Right lobe of liver (tissue), 6 donors: Measurements from ENCODE around the gene GCNT3. TPM values are rescaled to one million over a fixed set of nuclear protein-coding genes. Genes with fewer than 3 reads are reported as not detected.

Experiments
- ATAC-seq, 4 donors: fragments of 200-7000 bp; cut with Tn5 transposase; one replicate each; pipeline ENCODE4 v1.9.1; 2020; ENCODE audit warnings: mild to moderate bottlenecking in 4 of 4, moderate library complexity in 4 of 4
- DNase-seq, 3 donors: peaks; one replicate each; pipeline ENCODE4 v3.0.0-alpha.2; 2020
- H3K27ac ChIP-seq, 3 donors: fragments of 200-600 bp; one replicate each; pipeline ENCODE4 v1.8.0; 2022
- H3K27me3 ChIP-seq, 2 donors: fragments of 200-600 bp; one replicate each; pipeline ENCODE4 v1.8.0; 2022
- H3K36me3 ChIP-seq, 4 donors: fragments of 200-600 bp; sonication (generic) in 1 of 4; one replicate each; pipeline versions ENCODE4 v1.5.1 to v1.8.0; 2017 to 2022; ENCODE audit warnings: control low read depth in 1 of 4
- H3K4me1 ChIP-seq, 4 donors: fragments of 200-600 bp; sonication (generic) in 1 of 4; one replicate each; pipeline versions ENCODE4 v1.5.1 to v1.8.0; 2017 to 2022; ENCODE audit warnings: control low read depth in 1 of 4
- H3K4me3 ChIP-seq, 3 donors: fragments of 200-600 bp; one replicate each; pipeline ENCODE4 v1.8.0; 2022
- H3K9me3 ChIP-seq, 4 donors: fragments of 200-600 bp; sonication (generic) in 1 of 4; one replicate each; pipeline versions ENCODE4 v1.5.1 to v1.8.0; 2017 to 2022; ENCODE audit warnings: control low read depth in 1 of 4
- POLR2A ChIP-seq: fragments of 450-650 bp; IDR thresholded peaks from one replicate; pipeline ENCODE4 v1.6.1; 2017; ENCODE audit warnings: antibody characterized with exemption, mild to moderate bottlenecking
- WGBS: methylation state at CpG from one replicate; pipeline ENCODE4 v1.1.6; 2018; ENCODE audit warnings: low coverage, low lambda C conversion rate; ENCODE audit not compliant: insufficient coverage; ENCODE audit errors: missing lambda C conversion rate; 5-methylcytosine and 5-hydroxymethylcytosine counted together
- intact Hi-C, 2 donors: fragments of 100-400 bp; cut with DNase I; formaldehyde crosslinking; loops; one replicate each; pipeline versions ENCODE4 v1.11.2 to v1.14.1; 2022
- total RNA-seq, 6 experiments: library from RNA; depleted of rRNA in 2 of 6; stranded (reverse); fragments of >200 nt in 2 of 6; fragmentation: NEBNext Ultra II Directional in 3 of 6; extraction: Animal tissue kit (Norgen Biotek cat#: 25700) in 3 of 6; gene quantifications; one replicate each; pipeline versions ENCODE4 v1.1.0 to v1.2.4, GENCODE V29; 2016 to 2023
- TF ChIP-seq, protein P1 (sequence below), 4 donors: fragments of 200-600 bp in 3 of 4; fragments of 450-650 bp in 1 of 4; IDR thresholded peaks; one replicate each; pipeline versions ENCODE4 v1.5.1 to v1.8.0; 2016 to 2022; ENCODE audit warnings: antibody characterized with exemption in 4 of 4, mild to moderate bottlenecking in 2 of 4
- donor health status: DM: no; HTN: yes; CAD: no.
- donor health status: DM: no; HTN: no; CAD: no.
- donor health status: DM: no; HTN: no; CAD: no.
- donor health status: DM: no; HTN: yes; CAD: no.
- donor health status: DM: no; HTN: yes; CAD: no.

Gene GCNT3
- total RNA-seq, 6 experiments from 2014 or later, result 0.20 to 3.8 (median 2.4) TPM; not detected in 1

DNA sequence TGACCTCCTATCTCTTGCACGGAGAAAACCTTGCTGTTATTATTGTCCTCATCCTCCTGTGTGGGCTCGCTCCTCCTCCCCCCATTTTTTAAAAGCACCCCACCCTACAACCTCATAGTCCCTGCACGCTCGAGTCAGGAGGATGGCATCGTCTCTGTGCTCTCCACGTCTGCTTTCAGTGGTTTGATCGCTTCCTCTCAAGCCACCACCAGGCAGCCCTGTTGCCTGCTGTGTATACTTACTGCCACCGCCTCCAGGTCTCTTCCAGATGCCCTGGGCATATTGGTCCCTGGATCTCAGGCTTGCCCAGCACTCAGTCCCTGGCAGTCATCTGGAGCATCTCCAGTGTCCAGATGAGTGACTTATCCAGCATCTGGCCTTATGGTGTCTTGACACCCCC, 42.1 kb upstream of the GCNT3 start:
- no peak overlapping the region for H3K4me3 ChIP-seq
- no peaks in the 10 kb centered on the region for H3K36me3 ChIP-seq
- no peaks in the 10 kb centered on the region for H3K4me1 ChIP-seq
- TF ChIP-seq POLR2A, result no peak
- TF ChIP-seq, protein P1, sequence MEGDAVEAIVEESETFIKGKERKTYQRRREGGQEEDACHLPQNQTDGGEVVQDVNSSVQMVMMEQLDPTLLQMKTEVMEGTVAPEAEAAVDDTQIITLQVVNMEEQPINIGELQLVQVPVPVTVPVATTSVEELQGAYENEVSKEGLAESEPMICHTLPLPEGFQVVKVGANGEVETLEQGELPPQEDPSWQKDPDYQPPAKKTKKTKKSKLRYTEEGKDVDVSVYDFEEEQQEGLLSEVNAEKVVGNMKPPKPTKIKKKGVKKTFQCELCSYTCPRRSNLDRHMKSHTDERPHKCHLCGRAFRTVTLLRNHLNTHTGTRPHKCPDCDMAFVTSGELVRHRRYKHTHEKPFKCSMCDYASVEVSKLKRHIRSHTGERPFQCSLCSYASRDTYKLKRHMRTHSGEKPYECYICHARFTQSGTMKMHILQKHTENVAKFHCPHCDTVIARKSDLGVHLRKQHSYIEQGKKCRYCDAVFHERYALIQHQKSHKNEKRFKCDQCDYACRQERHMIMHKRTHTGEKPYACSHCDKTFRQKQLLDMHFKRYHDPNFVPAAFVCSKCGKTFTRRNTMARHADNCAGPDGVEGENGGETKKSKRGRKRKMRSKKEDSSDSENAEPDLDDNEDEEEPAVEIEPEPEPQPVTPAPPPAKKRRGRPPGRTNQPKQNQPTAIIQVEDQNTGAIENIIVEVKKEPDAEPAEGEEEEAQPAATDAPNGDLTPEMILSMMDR (IDR thresholded peaks at IDR 0.05), result no peak
- H3K27me3 ChIP-seq, result no peaks in the 10 kb centered on the region
- DNase-seq (no peak), ATAC-seq (no peak)
- WGBS, result 64% methylated on average over 7 of the region's 8 CpGs
- no peak overlapping the region for H3K27ac ChIP-seq
- H3K9me3 ChIP-seq, result no peaks in the 10 kb centered on the region
- intact Hi-C loops, result no loop called here

DNA sequence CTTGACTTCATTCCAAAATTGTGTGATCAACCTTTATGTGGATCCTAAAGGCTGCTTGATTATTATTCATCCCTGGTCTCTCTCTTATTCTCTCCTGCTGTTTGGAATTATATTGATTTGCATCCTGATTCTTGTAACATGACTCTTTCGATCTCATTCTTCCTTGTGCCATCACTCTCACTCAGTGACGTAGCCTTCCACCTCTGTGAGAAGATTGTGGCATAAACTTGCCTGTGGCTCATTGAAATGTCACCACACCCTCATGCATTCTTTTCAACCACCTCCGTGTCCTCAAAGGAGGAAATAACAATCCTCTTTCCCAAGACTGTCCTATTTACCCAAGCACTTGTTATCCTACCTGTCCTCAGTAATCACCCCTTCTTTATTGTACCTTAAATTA, 41.3 kb upstream of the GCNT3 start:
- 66% methylated on average over 3 of the region's 3 CpGs for WGBS
- DNase-seq, result no peak
- ATAC-seq, result no peak
- no peak for TF ChIP-seq POLR2A
- Histone ChIP-seq H3K27me3 (no peaks in the 10 kb centered on the region), H3K4me1 (no peaks in the 10 kb centered on the region), H3K9me3 (no peaks in the 10 kb centered on the region), H3K36me3 (no peaks in the 10 kb centered on the region), H3K27ac (no peak overlapping the region), H3K4me3 (no peak overlapping the region)
- intact Hi-C loops, result no loop called here

DNA sequence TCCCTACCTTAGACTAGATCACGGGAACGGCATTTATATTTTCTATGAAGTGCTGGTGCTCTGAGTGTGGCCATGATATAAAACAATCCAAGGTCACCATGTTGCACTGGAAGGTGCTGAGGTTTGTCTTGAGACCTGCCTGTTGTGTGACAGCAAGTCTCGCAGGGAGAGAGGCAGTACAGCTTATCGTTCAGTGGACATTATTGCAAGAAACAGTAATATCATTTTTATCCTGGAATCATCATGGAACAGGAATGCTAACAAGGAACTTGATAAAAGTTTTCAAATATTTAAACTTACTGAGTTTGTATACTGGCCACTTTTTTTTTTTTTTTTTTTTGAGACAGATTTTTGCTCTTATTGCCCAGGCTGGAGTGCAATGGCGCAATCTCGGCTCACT, 40.0 kb upstream of the GCNT3 start:
- Histone ChIP-seq H3K9me3 (no peaks in the 10 kb centered on the region), H3K36me3 (no peaks in the 10 kb centered on the region), H3K27ac (no peak overlapping the region), H3K4me1 (no peaks in the 10 kb centered on the region), H3K27me3 (no peaks in the 10 kb centered on the region), H3K4me3 (no peak overlapping the region)
- ATAC-seq, result no peak
- intact Hi-C loops, result no loop called here
- no peak for TF ChIP-seq POLR2A
- TF ChIP-seq, protein P1 (IDR thresholded peaks at IDR 0.05), result no peak
- 89% methylated on average over 4 of the region's 6 CpGs for WGBS
- no peak for DNase-seq

- Histone ChIP-seq H3K36me3 (no peaks in the 10 kb centered on the region), H3K9me3 (no peaks in the 10 kb centered on the region), H3K27ac (no peak overlapping the region), H3K27me3 (no peaks in the 10 kb centered on the region), H3K4me1 (no peaks in the 10 kb centered on the region), H3K4me3 (no peak overlapping the region)
- no peak for DNase-seq
- 83% methylated on average over 1 of the region's 3 CpGs for WGBS
- no peak for TF ChIP-seq POLR2A
- TF ChIP-seq, protein P1 (IDR thresholded peaks at IDR 0.05), result no peak
- no peak for ATAC-seq
- intact Hi-C loops, result no loop called here
These were observed 28.5 kb upstream of the GCNT3 start for GRCh38 chr15:59583088-59583487.

DNA sequence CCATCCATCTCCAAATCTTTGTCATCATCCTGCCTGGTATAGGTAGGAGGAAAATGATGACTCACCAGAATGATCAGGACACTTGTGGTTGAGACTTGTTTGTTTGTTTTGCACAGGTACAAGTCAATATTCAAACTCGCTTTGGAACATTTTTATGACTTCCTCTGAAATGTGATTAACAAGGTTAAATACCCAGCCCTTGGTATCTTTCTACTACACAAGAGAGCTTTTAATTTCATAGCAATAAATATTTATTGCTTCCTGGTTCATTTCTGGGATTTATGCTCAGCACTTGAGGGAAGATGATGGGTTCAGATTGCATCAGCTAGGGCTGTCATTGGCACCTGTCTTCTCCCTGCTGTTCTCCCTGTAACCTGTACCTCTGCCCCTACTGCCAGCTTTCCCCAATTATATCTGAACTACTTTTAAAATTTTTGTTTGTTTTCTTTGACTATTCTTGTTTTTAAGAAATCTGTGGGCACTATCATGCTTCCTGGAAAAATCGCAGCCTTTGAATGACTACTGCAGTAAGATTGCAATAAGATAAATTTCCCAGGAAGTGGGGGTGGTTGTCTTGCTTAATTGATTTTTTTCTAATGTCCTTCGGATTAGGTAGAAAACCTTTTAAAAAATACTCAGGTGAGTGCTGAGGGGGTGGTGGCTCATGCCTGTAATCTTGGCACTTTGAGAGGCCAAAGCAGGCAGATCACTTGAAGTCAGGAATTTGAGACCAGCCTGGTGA, 24.3 kb upstream of the GCNT3 start:
- TF ChIP-seq, protein P1 (IDR thresholded peaks at IDR 0.05), result no peak
- no peak for TF ChIP-seq POLR2A
- intact Hi-C loops, result no loop called here
- WGBS, result 32% methylated on average over 3 of the region's 3 CpGs
- Histone ChIP-seq H3K4me1 (no peaks in the 10 kb centered on the region), H3K27ac (no peak overlapping the region), H3K27me3 (no peaks in the 10 kb centered on the region), H3K9me3 (no peaks in the 10 kb centered on the region), H3K4me3 (no peak overlapping the region), H3K36me3 (no peaks in the 10 kb centered on the region)
- ATAC-seq, result peak in 1 of 4 donors; percentile 66
- no peak for DNase-seq
